OCI-LY3 (cell line): ENCODE data around the gene CGN.

Experiments used
- H2AFZ ChIP-seq: fragments of 200-600, 300-600 bp; shearing (Covaris generic); 2 replicates; pipeline ENCODE4 v1.6.0; 2014; ENCODE audit warnings: antibody characterized with exemption, low read depth, low read length
- H3K27ac ChIP-seq: fragments of 200-600, 300-600 bp; sonication (generic); 2 replicates; pipeline ENCODE4 v1.5.1; 2014; ENCODE audit warnings: mild to moderate bottlenecking, low read length, moderate library complexity, mixed read lengths
- H3K27me3 ChIP-seq: fragments of 200-600, 300-600 bp; sonication (generic); 2 replicates; pipeline ENCODE4 v1.6.1; 2014; ENCODE audit warnings: low read depth, low read length, mixed read lengths
- H3K36me3 ChIP-seq: fragments of 200-600, 300-600 bp; sonication (generic); replicated peaks from 2 replicates; pipeline ENCODE3; 2014; ENCODE audit warnings: low read depth, low read length, mixed read lengths
- H3K4me1 ChIP-seq: fragments of 300-600, 200-600 bp; sonication (generic); 2 replicates; pipeline ENCODE4 v1.6.1; 2014; ENCODE audit warnings: low read length, mixed read lengths
- H3K4me2 ChIP-seq: fragments of 200-600, 300-600 bp; sonication (generic); 2 replicates; pipeline ENCODE4 v1.6.1; 2014; ENCODE audit warnings: low read length, mixed read lengths
- H3K4me3 ChIP-seq: fragments of 300-600, 200-600 bp; sonication (generic); 2 replicates; pipeline ENCODE4 v1.5.1; 2014; ENCODE audit warnings: antibody characterized with exemption, mild to moderate bottlenecking, low read length, moderate library complexity
- H3K79me2 ChIP-seq: fragments of 300-600, 200-600 bp; shearing (Covaris generic); 2 replicates; pipeline ENCODE4 v1.6.1; 2014; ENCODE audit warnings: mild to moderate bottlenecking, low read length, mixed read lengths
- H3K9ac ChIP-seq: fragments of 300-600, 200-600 bp; shearing (Covaris generic); 2 replicates; pipeline ENCODE4 v1.6.0; 2014; ENCODE audit warnings: mild to moderate bottlenecking, low read length, moderate library complexity
- H3K9me3 ChIP-seq: fragments of 200-600, 300-600 bp; shearing (Covaris generic); 2 replicates; pipeline ENCODE4 v1.6.1; 2014; ENCODE audit warnings: low read length, mixed read lengths; ENCODE audit not compliant: insufficient read depth
- H4K20me1 ChIP-seq: fragments of 200-600, 300-600 bp; sonication (generic); 2 replicates; pipeline ENCODE4 v1.6.1; 2016; ENCODE audit warnings: low read length, mixed read lengths; ENCODE audit not compliant: insufficient read depth
- EZH2phosphoT487 ChIP-seq: fragments of 200-600 bp; shearing (Covaris generic); IDR thresholded peaks from 2 replicates; pipeline ENCODE4 v1.6.1; 2018; ENCODE audit warnings: antibody characterized with exemption, mixed run types, low read depth
- TF ChIP-seq, protein P1 (sequence below): fragments of 200-600, 300-600 bp; sonication (generic); IDR thresholded peaks from 2 replicates; pipeline ENCODE4 v1.5.1; 2014; ENCODE audit warnings: antibody characterized with exemption, low read length, low read depth

Gene CGN

DNA sequence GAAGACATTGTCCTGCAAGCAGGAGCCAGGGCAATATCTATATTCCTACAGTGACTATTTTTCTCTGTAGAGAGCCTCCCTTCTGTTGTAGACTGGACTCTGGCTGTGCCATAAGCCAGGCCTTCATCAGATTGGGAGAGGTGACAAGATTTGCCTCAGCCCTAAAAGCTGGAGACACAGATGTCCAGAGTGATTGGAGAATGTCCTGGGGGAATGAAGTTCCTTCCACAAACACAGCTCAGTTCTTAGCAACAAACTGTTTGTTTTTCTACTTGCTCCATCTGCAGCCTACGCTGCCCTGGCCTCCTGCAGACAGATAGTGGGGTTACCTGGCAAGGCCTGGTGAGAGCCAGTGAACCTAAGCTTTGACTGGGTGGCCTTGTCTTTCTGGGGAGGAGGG, 70.7 kb downstream of the CGN start:
- Histone ChIP-seq H3K4me2 (no peak overlapping the region), H2AFZ (no peak overlapping the region), H4K20me1 (no peaks in the 10 kb centered on the region), H3K4me3 (no peak overlapping the region), H3K4me1 (peaks cover 4% of the 10 kb centered on the region; the same call in 1 of the 2 replicates), H3K9ac (no peak overlapping the region), H3K27me3 (peaks cover 13% of the 10 kb centered on the region; the same call in 1 of the 2 replicates), H3K9me3 (no peaks in the 10 kb centered on the region), H3K79me2 (no peaks in the 10 kb centered on the region), H3K27ac (no peak overlapping the region), H3K36me3 (no peaks in the 10 kb centered on the region)
- TF ChIP-seq, protein P1, sequence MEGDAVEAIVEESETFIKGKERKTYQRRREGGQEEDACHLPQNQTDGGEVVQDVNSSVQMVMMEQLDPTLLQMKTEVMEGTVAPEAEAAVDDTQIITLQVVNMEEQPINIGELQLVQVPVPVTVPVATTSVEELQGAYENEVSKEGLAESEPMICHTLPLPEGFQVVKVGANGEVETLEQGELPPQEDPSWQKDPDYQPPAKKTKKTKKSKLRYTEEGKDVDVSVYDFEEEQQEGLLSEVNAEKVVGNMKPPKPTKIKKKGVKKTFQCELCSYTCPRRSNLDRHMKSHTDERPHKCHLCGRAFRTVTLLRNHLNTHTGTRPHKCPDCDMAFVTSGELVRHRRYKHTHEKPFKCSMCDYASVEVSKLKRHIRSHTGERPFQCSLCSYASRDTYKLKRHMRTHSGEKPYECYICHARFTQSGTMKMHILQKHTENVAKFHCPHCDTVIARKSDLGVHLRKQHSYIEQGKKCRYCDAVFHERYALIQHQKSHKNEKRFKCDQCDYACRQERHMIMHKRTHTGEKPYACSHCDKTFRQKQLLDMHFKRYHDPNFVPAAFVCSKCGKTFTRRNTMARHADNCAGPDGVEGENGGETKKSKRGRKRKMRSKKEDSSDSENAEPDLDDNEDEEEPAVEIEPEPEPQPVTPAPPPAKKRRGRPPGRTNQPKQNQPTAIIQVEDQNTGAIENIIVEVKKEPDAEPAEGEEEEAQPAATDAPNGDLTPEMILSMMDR = no peak

DNA sequence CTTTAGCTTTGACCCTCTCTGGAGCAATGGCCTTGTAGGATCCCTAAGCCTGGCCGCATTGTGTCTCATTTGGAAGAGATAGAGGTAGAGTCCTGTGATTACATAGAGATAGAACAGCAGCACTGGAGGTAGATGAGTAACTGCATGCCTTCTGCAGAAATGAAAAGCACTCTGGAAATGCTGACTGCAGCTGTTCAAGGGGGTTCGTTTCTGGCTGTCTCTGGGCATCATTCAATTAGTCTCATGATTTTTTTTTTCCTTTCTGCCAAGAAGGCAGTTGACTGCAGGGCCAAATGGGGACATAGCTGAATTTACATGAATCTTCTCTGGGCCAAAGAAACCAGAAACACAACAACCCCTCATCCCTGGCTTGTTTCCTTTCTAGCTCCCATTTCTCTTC, 72.6 kb downstream of the CGN start:
- Histone ChIP-seq H3K4me2 (no peak overlapping the region), H3K27me3 (peaks cover 1% of the 10 kb centered on the region; the same call in 1 of the 2 replicates), H3K36me3 (no peaks in the 10 kb centered on the region), H3K4me3 (no peak overlapping the region), H3K27ac (no peak overlapping the region), H2AFZ (no peak overlapping the region), H4K20me1 (no peaks in the 10 kb centered on the region), H3K4me1 (peaks cover 4% of the 10 kb centered on the region; the same call in 1 of the 2 replicates), H3K9me3 (no peaks in the 10 kb centered on the region), H3K79me2 (no peaks in the 10 kb centered on the region), H3K9ac (no peak overlapping the region)
- no peak for TF ChIP-seq EZH2phosphoT487

DNA sequence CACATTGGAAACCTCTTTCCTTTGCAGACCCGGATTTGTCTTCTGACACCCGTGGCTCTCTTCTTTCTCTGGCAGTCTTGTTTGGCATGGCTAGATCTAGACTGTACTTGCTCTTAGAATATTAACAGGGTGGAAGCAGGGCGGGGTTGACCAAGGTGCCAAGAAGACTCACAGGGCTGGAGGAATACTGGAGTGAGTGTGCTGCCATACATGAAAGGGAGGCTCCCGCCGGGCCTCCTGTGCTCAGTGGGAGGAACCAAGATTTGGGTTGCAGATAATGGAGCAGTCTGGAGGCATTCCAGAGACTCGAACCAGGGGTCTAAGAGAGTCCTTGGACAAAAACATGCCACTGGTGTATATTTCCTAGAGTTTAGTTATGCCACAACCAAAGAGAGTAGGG, 73.1 kb downstream of the CGN start:
- no peak overlapping the region for H3K4me2 ChIP-seq
- H2AFZ ChIP-seq = no peak overlapping the region

DNA sequence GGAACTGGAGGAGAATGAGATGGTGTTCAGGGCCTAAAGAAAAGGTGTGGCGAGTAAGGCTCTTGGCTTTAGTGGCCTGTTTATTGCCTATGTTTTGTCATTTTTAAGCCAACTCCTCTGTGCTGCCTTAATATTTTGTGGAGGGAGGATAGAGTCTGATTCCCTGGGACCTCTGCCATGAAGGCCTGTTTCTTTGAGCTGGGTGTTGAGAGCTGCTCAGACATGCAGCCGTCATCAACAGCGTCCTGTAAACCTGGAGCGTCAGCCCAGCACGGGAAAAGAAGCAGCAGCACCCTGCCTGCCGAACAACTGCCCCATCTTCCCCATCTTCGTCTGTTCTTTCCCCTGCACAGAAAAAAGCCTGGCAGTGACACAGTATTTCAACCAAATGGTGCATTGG, 73.6 kb downstream of the CGN start:
- Histone ChIP-seq H3K79me2 (no peaks in the 10 kb centered on the region), H2AFZ (no peak overlapping the region), H3K4me3 (no peak overlapping the region), H3K27me3 (no peaks in the 10 kb centered on the region), H3K9me3 (no peaks in the 10 kb centered on the region), H3K9ac (no peak overlapping the region), H4K20me1 (no peaks in the 10 kb centered on the region), H3K27ac (no peak overlapping the region), H3K4me2 (no peak overlapping the region), H3K4me1 (peaks cover 4% of the 10 kb centered on the region; the same call in 1 of the 2 replicates), H3K36me3 (no peaks in the 10 kb centered on the region)
- TF ChIP-seq, protein P1 = no peak
- TF ChIP-seq EZH2phosphoT487 = no peak

More for the DNA sequence above, 73.1 kb downstream of the CGN start:
- H3K4me3 ChIP-seq = no peak overlapping the region
- no peaks in the 10 kb centered on the region for H3K9me3 ChIP-seq
- H3K27me3 ChIP-seq = no peaks in the 10 kb centered on the region
- H3K4me1 ChIP-seq = peaks cover 4% of the 10 kb centered on the region; the same call in 1 of the 2 replicates
- H3K27ac ChIP-seq = no peak overlapping the region
- H3K36me3 ChIP-seq = no peaks in the 10 kb centered on the region
- no peaks in the 10 kb centered on the region for H4K20me1 ChIP-seq
- H3K9ac ChIP-seq = no peak overlapping the region
- TF ChIP-seq, protein P1 = no peak
- TF ChIP-seq EZH2phosphoT487 = no peak
- no peaks in the 10 kb centered on the region for H3K79me2 ChIP-seq
